K562 (cell line): Measurements from ENCODE around the gene TRDN. TPM values are rescaled to one million over a fixed set of nuclear protein-coding genes. Genes with fewer than 3 reads are reported as not detected.

Experiments
- ATAC-seq: fragments of 200-7000 bp; cut with Tn5 transposase; 3 replicates; pipeline ENCODE4 v1.9.1; 2020; ENCODE audit warnings: moderate library complexity
- BruUV-seq: library from RNA; stranded (reverse); fragments of 400-500 nt; replicated peaks from 2 replicates; lab custom pipeline; 2021; lab: Mats Ljungman, UMichigan
- CTCF ChIA-PET: fragments of 300-600 bp; formaldehyde crosslinking; extraction: SDS; loops from one replicate; lab custom pipeline; 2021; ENCODE audit warnings: low intra/inter-chr PET ratio; lab: Yijun Ruan, JAX
- POLR2A ChIA-PET: fragments of 300-600, 350-650 bp; sonication (Branson Sonifier 250); formaldehyde crosslinking; extraction: SDS; loops from one replicate; lab custom pipeline; 2021; ENCODE audit warnings: antibody characterized with exemption, inconsistent platforms; lab: Yijun Ruan, JAX
- DNase-seq, 4 experiments: peaks; one replicate each; pipeline versions ENCODE4 v3.0.0 to v3.0.0-alpha.2; 2011 to 2018; ENCODE audit warnings: low spot score in 3 of 4, mixed read lengths in 3 of 4; ENCODE audit errors: extremely low read depth in 1 of 4
- FAIRE-seq: peaks from 2 replicates; lab custom pipeline; 2011; peaks lifted over from hg19 to GRCh38; lab: Jason Lieb, UNC
- H2AFZ ChIP-seq: 2 replicates; pipeline ENCODE4 v1.6.0; 2011; ENCODE audit warnings: low read depth, low read length, control low read depth, inconsistent platforms
- H3K27ac ChIP-seq: fragments of 200-600 bp; 3 replicates; pipeline ENCODE4 v1.8.0; 2011; ENCODE audit warnings: low read depth, mild to moderate bottlenecking, control low read depth, inconsistent platforms, low read length, moderate library complexity, mixed read lengths; ENCODE audit errors: extremely low read depth
- H3K27me3 ChIP-seq, 2 experiments: fragments of 300-600 bp in 1 of 2; 2 replicates in 1 of 2; 3 replicates in 1 of 2; pipeline versions ENCODE4 v1.6.0 to v1.8.0; 2011; ENCODE audit warnings: inconsistent platforms in 2 of 2, low read length in 2 of 2, mild to moderate bottlenecking in 1 of 2, mixed read lengths in 1 of 2, moderate library complexity in 1 of 2; ENCODE audit not compliant: control insufficient read depth in 2 of 2, insufficient read depth in 2 of 2
- H3K36me3 ChIP-seq: fragments of 300-600 bp; 3 replicates; pipeline ENCODE4 v1.8.0; 2011; ENCODE audit warnings: mild to moderate bottlenecking, low read length, inconsistent platforms; ENCODE audit not compliant: control insufficient read depth, insufficient read depth
- H3K4me1 ChIP-seq, 2 experiments: fragments of 200-600 bp in 1 of 2; replicated peaks in 1 of 2; 2 replicates in 1 of 2; 3 replicates in 1 of 2; pipeline versions ENCODE4 v1.5.1 to v1.8.0; 2011; ENCODE audit warnings: inconsistent platforms in 2 of 2, low read length in 2 of 2, mild to moderate bottlenecking in 1 of 2, mixed read lengths in 1 of 2, moderate library complexity in 1 of 2; ENCODE audit not compliant: control insufficient read depth in 2 of 2, insufficient read depth in 2 of 2
- H3K4me2 ChIP-seq: 2 replicates; pipeline ENCODE4 v1.6.1; 2011; ENCODE audit warnings: low read length, control low read depth, inconsistent platforms, mixed read lengths; ENCODE audit not compliant: insufficient read depth
- H3K4me3 ChIP-seq: fragments of 200-600 bp; sonication (generic), shearing (Covaris generic); 2 replicates; pipeline ENCODE4 v1.5.1; 2016; ENCODE audit warnings: control low read depth, inconsistent platforms
- H3K79me2 ChIP-seq: fragments of 200-600 bp; 3 replicates; pipeline ENCODE4 v1.8.0; 2011; ENCODE audit warnings: low read length, inconsistent platforms; ENCODE audit not compliant: control insufficient read depth, insufficient read depth
- H3K9ac ChIP-seq, 2 experiments: 2 replicates each; pipeline versions ENCODE4 v1.6.0 to v1.6.1; 2011; ENCODE audit warnings: low read depth in 2 of 2, low read length in 2 of 2, control low read depth in 1 of 2, inconsistent platforms in 1 of 2, mild to moderate bottlenecking in 1 of 2, mixed read lengths in 1 of 2; ENCODE audit not compliant: insufficient read depth in 1 of 2
- H3K9me1 ChIP-seq: one replicate; pipeline ENCODE4 v1.6.0; 2011; ENCODE audit warnings: inconsistent platforms, mild to moderate bottlenecking, low read length, moderate library complexity; ENCODE audit not compliant: control insufficient read depth, insufficient read depth
- H3K9me3 ChIP-seq: replicated peaks from 2 replicates; pipeline ENCODE4 v1.5.1; 2011; ENCODE audit warnings: low read depth, low read length, inconsistent platforms; ENCODE audit not compliant: control insufficient read depth, insufficient read depth
- H4K20me1 ChIP-seq: replicated peaks from 2 replicates; pipeline ENCODE4 v1.6.1; 2011; ENCODE audit warnings: low read length, inconsistent platforms, mixed read lengths; ENCODE audit not compliant: control insufficient read depth, insufficient read depth
- ELF2 ChIP-seq: fragments of 250-450 bp; sonication (Bioruptor Pico); IDR thresholded peaks from 2 replicates; pipeline ENCODE4 v1.5.0; 2021; ENCODE audit warnings: mild to moderate bottlenecking
- JUNB ChIP-seq: fragments of 450-650 bp; formaldehyde crosslinking; conservative IDR thresholded peaks from 2 replicates; pipeline ENCODE4 v1.4.0; 2020; ENCODE audit warnings: mild to moderate bottlenecking
- KAT7 ChIP-seq: sonication (generic); formaldehyde crosslinking; IDR thresholded peaks from 2 replicates; pipeline ENCODE4 v1.8.0; 2022; ENCODE audit warnings: missing genetic modification reagents, mild to moderate bottlenecking, borderline replicate concordance
- NELFE ChIP-seq: IDR thresholded peaks from 2 replicates; pipeline ENCODE4 v1.6.1; 2011; ENCODE audit warnings: mild to moderate bottlenecking; ENCODE audit not compliant: insufficient read depth, insufficient read length
- NFATC3 ChIP-seq: fragments of 450-650 bp; IDR thresholded peaks from 2 replicates; pipeline ENCODE4 v1.6.1; 2017; ENCODE audit warnings: mild to moderate bottlenecking
- SAFB ChIP-seq: fragments of 200-400 bp; formaldehyde crosslinking; IDR thresholded peaks from 2 replicates; pipeline ENCODE4 v1.6.1; 2017; ENCODE audit warnings: low read depth, low read length, borderline replicate concordance
- SMAD4 ChIP-seq: fragments of 250-450 bp; sonication (Bioruptor Pico); conservative IDR thresholded peaks from 2 replicates; pipeline ENCODE4 v1.8.0; 2021; ENCODE audit warnings: inconsistent platforms, mild to moderate bottlenecking, moderate library complexity
- TAL1 ChIP-seq: fragments of 450-650 bp; IDR thresholded peaks from 2 replicates; pipeline ENCODE4 v1.6.1; 2016; ENCODE audit warnings: mild to moderate bottlenecking
- ZBTB9 ChIP-seq: fragments of 450-650 bp; formaldehyde crosslinking; IDR thresholded peaks from 2 replicates; pipeline ENCODE4 v1.4.0; 2020; ENCODE audit warnings: mild to moderate bottlenecking, moderate library complexity
- ZNF184 ChIP-seq: sonication (generic); formaldehyde crosslinking; IDR thresholded peaks from 2 replicates; pipeline ENCODE4 v1.5.0; 2020; ENCODE audit warnings: missing genetic modification reagents
- WGBS: fragments of 100-300 bp; shearing (Covaris generic); methylation state at CpG from one replicate; pipeline ENCODE4 v1.1.6; 2016; ENCODE audit warnings: low coverage, mixed read lengths; ENCODE audit not compliant: insufficient coverage; ENCODE audit errors: missing lambda C conversion rate; 5-methylcytosine and 5-hydroxymethylcytosine counted together
- in situ Hi-C: fragments of 300-500 bp; cut with MboI; formaldehyde crosslinking; loops from 4 replicates; pipeline ENCODE4 v1.15.0; 2018; ENCODE audit warnings: inconsistent platforms, mixed read lengths
- intact Hi-C: fragments of 100-400 bp; cut with micrococcal nuclease; formaldehyde crosslinking; loops from 2 replicates; pipeline ENCODE4 v1.14.2; 2022
- polyA plus RNA-seq, 8 experiments: library from polyadenylated mRNA; depleted of rRNA in 4 of 8; stranded (reverse) in 5 of 8; unstranded in 3 of 8; fragments of >200 nt; fragmentation: Nextera tagmentation in 2 of 8; fragmentation: Illumina TruSeq in 1 of 8; extraction: Ambion mirVana in 2 of 8; extraction: Trizol in 1 of 8; gene quantifications; 2 replicates each; pipeline versions ENCODE4 v1.2.1 to v1.2.3, GENCODE V29; 2011 to 2014; ENCODE audit warnings: inconsistent platforms in 1 of 8, missing spikeins in 1 of 8
- total RNA-seq, 7 experiments: library from RNA; depleted of rRNA in 6 of 7; stranded (reverse); fragments of >200 nt in 6 of 7; fragmentation: Illumina TruSeq in 2 of 7; extraction: Trizol in 2 of 7; gene quantifications; 2 replicates each; pipeline versions ENCODE4 v1.2.1 to v1.2.3, GENCODE V29; 2011 to 2021; ENCODE audit warnings: low replicate concordance in 1 of 7

The TRDN gene
- total and polyA plus RNA-seq, 9 of the 15 experiments (the other 6 are each of a cell fraction or from before 2014, with no cell fraction given) = 0.05 to 0.50 (median 0.16) TPM

DNA sequence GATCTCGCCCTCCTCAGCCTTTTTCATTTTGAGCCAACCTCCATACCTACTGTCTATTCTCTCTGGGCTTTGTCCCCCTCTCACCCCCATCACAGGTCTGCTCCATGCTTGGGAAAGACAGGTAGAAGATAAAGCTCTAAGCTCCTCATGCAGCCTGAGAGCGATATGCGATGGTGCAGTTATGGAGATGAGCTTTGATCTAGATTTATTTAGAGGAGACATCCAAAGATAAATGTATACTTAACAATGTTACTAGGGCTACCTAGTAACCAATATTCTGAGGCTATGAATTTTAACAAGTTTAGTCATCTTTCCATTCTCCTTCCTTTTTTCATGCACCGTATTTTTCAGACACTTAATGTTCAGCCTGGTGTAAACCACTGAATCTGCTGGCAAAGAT lies 95.3 kb downstream of the TRDN start:
- Histone ChIP-seq H3K9me3 (no peaks in the 10 kb centered on the region), H3K79me2 (no peaks in the 10 kb centered on the region), H3K4me1 (no peaks in the 10 kb centered on the region), H3K36me3 (no peaks in the 10 kb centered on the region), H3K27ac (no peak overlapping the region), H3K4me2 (no peak overlapping the region), H3K27me3 (no peaks in the 10 kb centered on the region), H3K9ac (no peak overlapping the region), H3K4me3 (no peak overlapping the region), H3K9me1 (no peaks in the 10 kb centered on the region), H2AFZ (no peak overlapping the region), H4K20me1 (no peaks in the 10 kb centered on the region)
- no peak for TF ChIP-seq JUNB (CRISPR knock-in tag)
- no peak for TF ChIP-seq NFATC3
- no peak for TF ChIP-seq SAFB
- no peak for TF ChIP-seq ZNF184 (CRISPR knock-in tag)
- TF ChIP-seq ZBTB9 = no peak
- TF ChIP-seq NELFE = no peak
- TF ChIP-seq TAL1 = no peak
- TF ChIP-seq KAT7 (CRISPR knock-in tag) = no peak
- TF ChIP-seq ELF2 = no peak
- no peak for TF ChIP-seq SMAD4 (CRISPR knock-in tag)
- FAIRE-seq = no peak
- ATAC-seq = no peak
- ChIA-PET CTCF (no interaction called here), POLR2A (no interaction called here)
- no TSS peak for BruUV-seq
- intact Hi-C loops = no loop called here
- in situ Hi-C loops = no loop called here
- no peak for DNase-seq
- WGBS = 16% methylated on average over 4 of the region's 4 CpGs
